Activated CD4-positive, alpha-beta T cell treated with anti-CD3 and anti-CD28 coated beads, Interleukin-2, amount 50 U/mL, for 1 hour (primary cell): Measurements from ENCODE around the gene LCE1E.

ENCODE experiments used
- DNase-seq: peaks from one replicate; pipeline ENCODE4 v3.0.0-alpha.2; 2020

LCE1E gene

DNA sequence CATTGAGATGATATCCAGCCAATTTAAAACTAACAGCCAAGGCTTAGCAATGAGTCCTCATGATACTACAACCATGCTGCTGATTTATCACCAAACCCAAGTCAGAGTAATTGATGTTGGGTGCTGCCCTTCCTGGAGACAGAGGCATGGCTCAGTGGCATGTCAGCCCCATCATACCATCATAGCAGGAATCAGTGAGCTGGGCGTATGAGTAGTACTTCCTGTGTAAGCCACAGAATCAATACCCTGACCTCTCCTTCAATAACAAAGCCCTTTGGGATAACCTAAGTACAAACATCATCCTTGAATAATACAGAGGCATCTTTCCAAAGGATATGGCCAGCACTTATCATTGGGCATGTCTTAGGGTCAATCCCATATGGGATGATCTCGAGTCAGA, 3.0 kb upstream of the LCE1E start:
- DNase-seq, result no peak

DNA sequence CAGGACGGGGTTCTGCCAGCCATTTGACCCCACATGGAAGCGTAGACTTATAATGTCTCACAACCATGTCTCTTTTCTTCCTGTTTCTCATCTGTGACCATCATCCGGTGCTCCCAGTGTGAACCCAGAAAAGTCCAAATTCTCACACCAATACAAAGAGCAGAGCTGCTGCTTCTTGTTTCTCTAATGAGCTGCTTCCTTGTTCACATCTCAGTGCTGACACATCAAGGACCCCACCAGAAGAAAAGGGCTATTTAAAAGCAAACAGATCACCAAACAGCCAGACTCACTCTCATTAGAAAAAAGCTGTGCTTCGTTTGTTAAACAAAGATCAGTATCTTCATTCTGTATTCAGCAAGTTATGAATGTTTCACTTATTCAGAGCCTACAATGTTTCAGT, 9.6 kb downstream of the LCE1E start:
- no peak for DNase-seq

GRCh38 chr1:152796421-152796820, 10.4 kb downstream of the LCE1E start, which contains the start of gene LCE1D:
TSS of gene LCE1D (plus strand) at chr1:152796721. CDS start at chr1:152797795, 1,074 bp downstream.
- no peak for DNase-seq

- no peak for DNase-seq
These were observed 15.3 kb downstream of the LCE1E start for GRCh38 chr1:152801333-152801732.

GRCh38 chr1:152806576-152806975, 20.5 kb downstream of the LCE1E start, which contains the start of gene LCE1C:
TSS of gene LCE1C (minus strand) at chr1:152806651. CDS start at chr1:152805478, 1,173 bp downstream.
- DNase-seq, result no peak

DNA sequence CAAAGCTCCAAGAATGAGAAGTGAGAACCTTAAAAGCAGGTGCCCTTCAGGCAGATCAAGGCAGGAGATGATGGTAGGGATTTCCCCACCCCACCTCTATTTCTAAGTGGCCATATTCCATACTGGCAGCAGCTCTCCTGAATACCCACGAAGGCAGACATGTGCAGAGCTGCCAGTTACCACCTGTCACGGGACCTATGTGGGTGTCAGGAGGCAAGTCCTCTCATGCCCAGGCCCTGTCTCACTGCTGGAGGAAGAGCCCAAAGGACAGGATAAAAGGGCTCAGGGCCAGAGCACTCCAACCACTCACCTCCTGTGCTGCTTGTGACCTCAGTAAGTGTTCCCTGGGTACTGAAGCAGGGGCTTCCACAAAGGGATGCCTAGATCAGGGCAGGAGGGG, 25.0 kb downstream of the LCE1E start:
- no peak for DNase-seq

- DNase-seq, result no peak
These were observed 25.6 kb downstream of the LCE1E start, which contains the start of gene LCE1B for GRCh38 chr1:152811671-152812070. TSS of gene LCE1B (plus strand) at chr1:152811971. CDS start at chr1:152812447, 476 bp downstream.

DNA sequence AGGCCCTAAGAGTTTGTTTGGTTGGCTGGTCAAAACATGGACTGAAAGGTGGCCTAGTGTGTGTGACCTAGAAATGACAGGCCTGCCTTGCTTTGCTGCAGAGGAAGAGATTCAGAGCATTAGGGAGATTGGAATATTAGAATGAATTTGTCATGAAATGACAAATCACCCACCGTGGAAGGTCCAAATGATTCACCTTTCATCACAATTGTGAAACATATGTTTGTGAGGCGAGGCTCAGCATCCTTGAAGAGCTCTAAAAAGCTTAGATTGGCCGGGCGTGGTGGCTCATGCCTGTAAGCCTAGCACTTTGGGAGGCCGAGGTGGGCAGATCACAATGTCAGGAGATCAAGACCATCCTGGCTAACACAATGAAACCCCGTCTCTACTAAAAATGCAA, 31.3 kb downstream of the LCE1E start:
- no peak for DNase-seq

GRCh38 chr1:152823294-152823693, 37.2 kb downstream of the LCE1E start:
- no peak for DNase-seq

DNA sequence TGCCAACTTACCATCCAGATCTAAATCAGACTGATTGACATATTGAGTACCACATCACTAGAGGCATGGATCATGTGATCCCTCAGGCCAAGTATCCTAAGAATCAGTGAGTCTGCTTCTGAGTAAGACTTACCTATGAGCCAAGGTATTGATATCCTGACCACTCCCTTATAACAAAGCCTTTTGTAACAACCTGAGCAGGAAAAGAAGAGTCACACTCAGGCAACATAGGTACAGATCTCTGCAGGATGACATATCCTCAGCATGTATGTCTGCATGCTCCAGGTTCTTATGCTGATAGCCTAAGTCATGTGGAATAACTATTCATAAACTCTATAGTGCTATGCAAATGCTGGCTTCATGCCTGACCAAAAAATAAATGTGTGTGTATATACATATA, 38.9 kb downstream of the LCE1E start:
- no peak for DNase-seq

- no peak for DNase-seq
These were observed 41.1 kb downstream of the LCE1E start, which contains the start of gene LCE1A for GRCh38 chr1:152827173-152827572. TSS of gene LCE1A (plus strand) at chr1:152827473. CDS start at chr1:152827473, 0 bp downstream.

DNA sequence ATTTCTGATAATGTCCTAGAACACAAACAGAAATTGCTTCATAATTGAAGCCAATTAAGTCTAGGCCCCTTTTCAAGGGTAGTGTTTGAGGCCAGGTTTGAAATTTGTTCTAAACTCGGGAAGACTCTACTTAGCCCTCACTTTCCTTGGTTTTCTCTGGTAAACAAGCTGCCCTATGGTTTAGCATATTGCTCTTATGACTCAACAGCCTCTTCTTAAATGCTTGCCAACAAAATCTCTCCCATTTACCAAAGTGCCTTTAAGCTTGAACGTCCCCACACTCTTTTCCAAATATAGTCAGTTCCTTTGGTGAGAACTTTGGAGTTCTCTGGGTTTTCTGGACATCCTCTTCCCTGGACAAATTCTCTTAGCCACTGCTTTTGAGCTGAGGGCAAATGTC, 50.8 kb downstream of the LCE1E start:
- DNase-seq, result no peak
